ENCODE results near the gene VMO1. TPM values are rescaled to one million over a fixed set of nuclear protein-coding genes. Genes with fewer than 3 reads are reported as not detected.
"Not testable (repeated sequence)": the region's sequence is repeated elsewhere in the genome, so short reads cannot be mapped to it uniquely, and the experiment has no call there.

Gene VMO1
- polyA plus RNA-seq, 1 donor (not counting 4 experiments of a cell fraction or from before 2014, with no cell fraction given): 0.14 TPM

DNA sequence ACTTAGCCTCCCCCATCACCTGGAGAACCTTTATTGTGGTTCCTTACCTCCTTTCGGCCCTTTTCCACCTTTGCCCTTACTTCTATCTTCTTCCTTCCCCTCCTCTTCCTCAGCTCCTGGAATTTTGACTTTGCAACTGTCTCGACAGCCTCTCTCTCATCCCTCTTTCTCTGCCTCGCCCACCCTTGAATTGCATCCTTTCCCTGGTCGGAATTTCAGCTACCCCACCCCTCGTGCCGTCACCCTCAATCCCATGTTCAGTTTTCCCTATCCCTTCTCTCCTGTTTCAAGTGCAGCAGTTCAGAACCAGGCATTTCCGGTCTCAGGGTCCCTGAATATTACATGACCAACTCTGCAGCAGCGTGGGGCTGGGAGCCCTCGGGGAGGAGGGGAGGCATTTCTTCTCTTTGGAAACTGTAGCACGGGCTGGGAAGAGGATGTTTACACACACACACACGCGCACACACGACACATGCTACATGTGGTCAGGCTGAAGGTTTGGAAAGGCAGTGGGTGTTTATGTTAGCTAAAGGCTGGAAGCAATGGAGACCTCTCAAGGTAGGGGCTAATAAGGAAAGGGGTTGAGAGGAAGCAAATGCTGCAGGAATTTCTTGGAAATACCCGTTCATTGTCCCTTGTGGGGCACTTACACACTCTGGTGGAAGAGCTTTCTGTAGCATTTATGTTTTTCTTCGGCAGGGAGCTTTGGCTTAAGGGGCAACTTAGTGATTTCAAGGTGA is 47.9 kb upstream of the VMO1 start:
- H3K9ac ChIP-seq (ENCODE audit: control insufficient read depth, extremely low read depth, insufficient read depth, low read length): peak overlapping the region; percentile 86
- H3K36me3 ChIP-seq (ENCODE audit: control insufficient read depth in 2 of 2, extremely low read depth in 1 of 2, insufficient read depth in 2 of 2, low read length in 2 of 2): peaks cover 6 to 22% of the 10 kb centered on the region in 2 experiments
- H3K79me2 ChIP-seq (ENCODE audit: control insufficient read depth, insufficient read depth, low read length): peaks cover 56% of the 10 kb centered on the region
- dilution Hi-C loops (cut with MboI; ENCODE audit: extremely low pct_ligation_motif_present, low sequenced_read_pairs): no loop called here
- H2AFZ ChIP-seq (ENCODE audit: control insufficient read depth, low read length): peak overlapping the region; percentile 13
- DNase-seq (ENCODE audit: low read depth, low spot score) (no peak), FAIRE-seq (no peak)
- H3K4me3 ChIP-seq (ENCODE audit: control insufficient read depth in 2 of 3, extremely low read depth in 1 of 3, insufficient read depth in 2 of 3, low read depth in 1 of 3, low read length in 3 of 3): peak overlapping the region; percentile 98 to 99 (median 99)
- no peaks in the 10 kb centered on the region for H3K27me3 ChIP-seq (ENCODE audit: control insufficient read depth, extremely low read depth, insufficient read depth, low read length)
- TF ChIP-seq CTCF (optimal IDR thresholded peaks at IDR 0.05 in 1 of 3, IDR thresholded peaks at IDR 0.05 in 1 of 3, conservative IDR thresholded peaks at IDR 0.05 in 1 of 3; ENCODE audit: extremely low read depth in 1 of 3, insufficient read depth in 2 of 3, low read length in 3 of 3) (no peak), EZH2 (IDR thresholded peaks at IDR 0.05; ENCODE audit: low read length) (no peak)
- H4K20me1 ChIP-seq (ENCODE audit: control insufficient read depth, extremely low read depth, insufficient read depth, low read length): peaks cover 6% of the 10 kb centered on the region
- H3K4me1 ChIP-seq (ENCODE audit: control insufficient read depth, extremely low read depth, insufficient read depth, low read length): peaks cover 28% of the 10 kb centered on the region
- peaks cover 5% of the 10 kb centered on the region for H3K9me1 ChIP-seq (ENCODE audit: control insufficient read depth, extremely low read depth, insufficient read depth, low read length)
- H3K9me3 ChIP-seq (ENCODE audit: control insufficient read depth, low read depth, low read length): no peaks in the 10 kb centered on the region
- peak overlapping the region; percentile 100 for H3K4me2 ChIP-seq (ENCODE audit: control insufficient read depth, extremely low read depth, insufficient read depth, low read depth, low read length)
- H3K27ac ChIP-seq (ENCODE audit: control insufficient read depth, insufficient read depth, low read length): peak overlapping the region; percentile 81

- Histone ChIP-seq H3K4me2 (ENCODE audit: control insufficient read depth, extremely low read depth, insufficient read depth, low read depth, low read length) (peak within 1 kb of the TSS; percentile 100), H4K20me1 (ENCODE audit: control insufficient read depth, extremely low read depth, insufficient read depth, low read length) (peaks cover 6% of the 10 kb centered on the region), H3K4me1 (ENCODE audit: control insufficient read depth, extremely low read depth, insufficient read depth, low read length) (peaks cover 28% of the 10 kb centered on the region), H3K36me3 (ENCODE audit: control insufficient read depth in 2 of 2, extremely low read depth in 1 of 2, insufficient read depth in 2 of 2, low read length in 2 of 2) (peaks cover 4 to 19% of the 10 kb centered on the region in 2 experiments), H3K79me2 (ENCODE audit: control insufficient read depth, insufficient read depth, low read length) (peaks cover 50% of the 10 kb centered on the region), H3K9ac (ENCODE audit: control insufficient read depth, extremely low read depth, insufficient read depth, low read length) (peak within 1 kb of the TSS; percentile 86), H2AFZ (ENCODE audit: control insufficient read depth, low read length) (peak within 1 kb of the TSS; percentile 73), H3K9me3 (ENCODE audit: control insufficient read depth, low read depth, low read length) (no peaks in the 10 kb centered on the region), H3K9me1 (ENCODE audit: control insufficient read depth, extremely low read depth, insufficient read depth, low read length) (peaks cover 5% of the 10 kb centered on the region), H3K4me3 (ENCODE audit: control insufficient read depth in 2 of 3, extremely low read depth in 1 of 3, insufficient read depth in 2 of 3, low read depth in 1 of 3, low read length in 3 of 3) (peak within 1 kb of the TSS; percentile 98 to 99 (median 99)), H3K27me3 (ENCODE audit: control insufficient read depth, extremely low read depth, insufficient read depth, low read length) (no peaks in the 10 kb centered on the region), H3K27ac (ENCODE audit: control insufficient read depth, insufficient read depth, low read length) (peak within 1 kb of the TSS; percentile 90)
- DNase-seq (ENCODE audit: low read depth, low spot score) (peak; percentile 80), FAIRE-seq (no peak)
- dilution Hi-C loops (cut with MboI; ENCODE audit: extremely low pct_ligation_motif_present, low sequenced_read_pairs): no loop called here
- TF ChIP-seq CTCF (optimal IDR thresholded peaks at IDR 0.05 in 1 of 3, IDR thresholded peaks at IDR 0.05 in 1 of 3, conservative IDR thresholded peaks at IDR 0.05 in 1 of 3; ENCODE audit: extremely low read depth in 1 of 3, insufficient read depth in 2 of 3, low read length in 3 of 3): no peak
- no peak for TF ChIP-seq EZH2 (IDR thresholded peaks at IDR 0.05; ENCODE audit: low read length)
Observed at GRCh38 chr17:4833178-4833940, 47.2 kb upstream of the VMO1 start, which contains the start of gene MINK1. Gene MINK1 (plus strand): TSS chr17:4833340. CDS start chr17:4833584, 244 bp downstream.

- dilution Hi-C loops (cut with MboI; ENCODE audit: extremely low pct_ligation_motif_present, low sequenced_read_pairs); FAIRE-seq: not testable (repeated sequence)
- peak overlapping the region; percentile 73 for H2AFZ ChIP-seq (ENCODE audit: control insufficient read depth, low read length)
Observed at GRCh38 chr17:4832829-4833177, 46.6 kb upstream of the VMO1 start.

More at GRCh38 chr17:4832829-4833177, 46.6 kb upstream of the VMO1 start:
- not testable (repeated sequence) for H3K27me3 ChIP-seq (ENCODE audit: control insufficient read depth, extremely low read depth, insufficient read depth, low read length); H3K9me1 ChIP-seq (ENCODE audit: control insufficient read depth, extremely low read depth, insufficient read depth, low read length); H4K20me1 ChIP-seq (ENCODE audit: control insufficient read depth, extremely low read depth, insufficient read depth, low read length); DNase-seq (ENCODE audit: low read depth, low spot score); H3K9me3 ChIP-seq (ENCODE audit: control insufficient read depth, low read depth, low read length)
- Histone ChIP-seq H3K9ac (ENCODE audit: control insufficient read depth, extremely low read depth, insufficient read depth, low read length) (peak overlapping the region; percentile 86), H3K4me1 (ENCODE audit: control insufficient read depth, extremely low read depth, insufficient read depth, low read length) (peaks cover 27% of the 10 kb centered on the region), H3K79me2 (ENCODE audit: control insufficient read depth, insufficient read depth, low read length) (peaks cover 45% of the 10 kb centered on the region), H3K4me3 (ENCODE audit: control insufficient read depth in 2 of 3, extremely low read depth in 1 of 3, insufficient read depth in 2 of 3, low read depth in 1 of 3, low read length in 3 of 3) (peak overlapping the region; percentile 61 to 99 (median 71)), H3K36me3 (ENCODE audit: control insufficient read depth in 2 of 2, extremely low read depth in 1 of 2, insufficient read depth in 2 of 2, low read length in 2 of 2) (peaks cover 4 to 14% of the 10 kb centered on the region in 2 experiments), H3K27ac (ENCODE audit: control insufficient read depth, insufficient read depth, low read length) (peak overlapping the region; percentile 90), H3K4me2 (ENCODE audit: control insufficient read depth, extremely low read depth, insufficient read depth, low read depth, low read length) (peak overlapping the region; percentile 82)

Measured in keratinocyte (primary cell).